Raji (cell line): ENCODE data around the gene RASGRF2.

Source experiments
- POLR2A ChIP-seq: IDR thresholded peaks from 2 replicates; pipeline ENCODE4 v1.6.1; 2011; ENCODE audit warnings: low read depth, low read length, control low read depth; ENCODE audit not compliant: insufficient read depth

RASGRF2 gene

DNA sequence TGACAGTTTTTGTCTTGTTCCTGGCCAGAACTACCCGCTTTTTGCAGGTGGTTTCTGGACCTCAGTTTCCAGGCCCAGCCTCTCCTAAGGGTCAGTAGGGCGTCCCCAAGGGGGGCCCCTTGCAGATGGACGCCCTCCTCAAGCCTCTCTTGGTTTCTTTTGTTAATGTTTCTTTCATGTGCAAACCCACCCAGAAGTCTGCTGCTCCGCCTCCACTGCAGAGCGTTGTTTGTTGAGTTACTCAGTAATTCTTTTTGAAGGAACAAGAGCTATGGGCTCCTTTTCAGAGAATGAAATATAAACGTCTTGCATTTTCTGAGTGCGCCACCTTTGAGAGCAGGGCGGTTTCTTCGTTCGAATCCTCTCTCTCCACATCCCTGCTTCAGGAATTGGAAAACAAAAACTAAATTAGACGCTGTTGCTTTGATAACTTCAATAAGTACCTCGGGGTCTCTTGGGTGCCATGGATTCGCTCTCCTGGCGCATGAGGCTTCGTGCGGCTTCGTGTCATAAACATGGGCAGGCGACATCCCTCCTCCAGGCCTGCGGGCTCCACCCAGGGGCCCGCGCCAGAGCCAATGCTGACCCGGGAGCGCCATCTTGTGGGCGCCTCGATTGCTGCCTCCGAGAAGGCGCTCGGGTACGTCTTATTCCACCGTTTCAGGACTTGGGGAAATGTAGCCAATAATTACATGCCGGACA is 234.6 kb downstream of the RASGRF2 start:
- no peak for TF ChIP-seq POLR2A

DNA sequence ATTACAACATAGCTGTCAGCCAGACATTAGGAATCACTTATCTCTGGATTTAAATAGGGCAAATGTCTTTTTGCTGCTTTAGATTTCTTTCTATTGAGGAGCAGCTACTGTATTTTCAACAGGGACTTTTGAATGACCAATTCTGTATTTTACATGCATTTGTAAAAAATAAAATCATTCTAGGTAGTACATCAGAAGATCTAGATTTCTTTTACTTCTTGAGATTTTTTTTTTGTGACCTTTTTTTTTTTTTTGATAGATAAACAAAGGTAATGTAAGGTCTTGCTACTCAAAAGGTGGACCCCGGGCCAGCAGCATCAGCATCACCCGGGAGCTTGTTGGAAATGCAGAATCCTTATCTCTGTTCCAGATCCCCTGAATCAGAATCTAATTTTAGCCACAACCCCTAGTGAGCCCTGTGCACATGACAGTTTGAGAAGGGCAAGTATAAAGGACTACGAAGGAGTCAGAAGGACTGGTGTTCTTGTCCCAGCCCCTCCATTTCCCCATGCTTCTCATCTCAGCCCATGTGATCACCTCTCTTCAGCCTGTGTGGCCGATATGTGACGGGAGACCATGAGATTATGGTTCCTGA is 235.3 kb downstream of the RASGRF2 start:
- TF ChIP-seq POLR2A: no peak

DNA sequence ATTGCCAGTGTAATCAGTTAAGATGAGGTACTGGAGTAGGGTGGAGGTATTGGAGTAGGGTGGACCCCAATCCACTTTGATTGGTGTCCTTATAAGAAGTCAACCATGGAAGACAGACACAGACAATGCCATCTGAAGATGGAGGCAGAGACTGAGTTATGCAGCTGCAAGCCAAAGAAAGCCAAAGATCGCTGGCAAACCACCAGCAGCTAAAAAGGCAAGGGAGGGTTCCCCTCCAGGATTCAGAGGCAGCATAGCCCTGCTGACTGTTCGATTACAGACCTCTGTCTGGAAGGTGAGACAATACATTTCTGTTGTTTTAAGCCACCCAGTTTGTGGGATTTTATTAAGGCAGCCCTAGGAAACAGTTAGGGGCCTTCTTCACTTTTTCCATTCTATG is 242.5 kb downstream of the RASGRF2 start:
- TF ChIP-seq POLR2A: no peak

DNA sequence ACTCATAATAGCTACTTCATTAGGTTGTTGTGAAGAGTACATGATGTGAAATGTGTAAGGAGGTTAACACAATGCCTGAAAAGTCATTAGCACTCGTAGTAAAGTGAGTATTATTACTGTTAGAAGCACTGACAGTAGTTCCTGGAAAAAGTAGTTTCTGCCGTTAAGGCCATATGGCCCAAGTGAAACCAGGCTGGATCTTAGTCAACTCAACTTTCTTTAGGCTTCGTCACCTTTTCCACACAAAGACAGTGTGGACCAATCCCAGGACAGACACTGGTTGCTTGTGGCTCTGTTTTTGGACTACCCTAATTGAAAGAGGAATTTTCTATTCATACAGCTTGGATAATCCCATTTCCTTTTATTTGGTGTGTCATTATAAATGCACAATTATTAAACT is 243.6 kb downstream of the RASGRF2 start:
- no peak for TF ChIP-seq POLR2A

DNA sequence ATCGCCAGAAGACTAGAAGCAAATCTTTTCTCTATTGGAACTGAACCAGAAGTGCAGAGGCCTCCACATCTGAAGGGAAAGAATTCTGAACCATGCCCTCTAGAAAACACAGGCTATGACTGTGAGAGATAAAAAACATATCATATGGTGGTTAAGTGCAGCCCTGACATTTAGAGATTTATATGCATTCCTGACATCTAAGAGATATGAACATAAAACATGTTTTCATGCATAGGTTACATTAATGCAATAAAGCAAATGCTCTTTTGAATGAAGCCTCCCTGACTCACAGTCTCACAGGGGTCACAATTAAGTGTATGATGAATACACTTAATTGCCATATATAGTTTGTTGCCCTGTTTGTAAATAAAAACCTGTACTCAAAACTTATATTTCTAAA is 244.0 kb downstream of the RASGRF2 start:
- TF ChIP-seq POLR2A: no peak

DNA sequence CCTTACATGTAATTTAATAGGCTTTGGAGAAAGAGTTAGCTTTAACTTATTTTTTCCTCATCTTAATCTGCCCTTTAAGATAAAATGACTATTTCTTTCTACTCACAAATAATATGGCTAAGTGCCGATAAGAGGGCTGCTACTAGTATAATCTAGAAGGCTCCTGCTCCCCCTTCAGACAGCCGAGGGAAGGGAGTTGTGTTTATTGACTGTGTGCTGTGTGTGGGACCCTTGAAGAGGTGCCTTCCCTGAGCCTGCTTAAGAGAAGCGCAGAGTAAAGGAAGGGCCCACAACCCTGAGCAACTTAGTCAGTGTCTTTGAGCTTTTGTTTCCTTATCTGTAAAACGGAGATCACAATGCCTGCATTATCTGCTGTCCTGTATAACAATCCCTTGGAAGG is 244.9 kb downstream of the RASGRF2 start:
- TF ChIP-seq POLR2A: no peak

DNA sequence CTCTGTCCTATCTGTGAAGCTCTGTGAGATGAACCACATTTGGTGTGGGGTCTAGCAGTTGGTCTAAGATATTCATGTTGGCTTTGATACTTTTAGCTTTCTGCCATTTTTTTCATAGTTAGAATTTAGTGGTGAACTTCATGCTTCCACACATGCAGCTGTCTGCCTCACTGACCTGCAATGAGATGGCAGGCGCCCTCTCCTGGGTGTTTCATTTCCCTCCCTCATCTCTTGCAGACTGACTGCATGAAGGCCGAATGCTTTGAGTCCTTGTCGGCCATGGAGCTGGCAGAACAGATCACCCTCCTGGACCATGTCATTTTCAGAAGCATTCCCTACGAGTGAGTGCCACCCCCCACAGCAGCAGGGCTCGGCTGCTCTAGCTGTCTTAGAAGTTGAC is 246.8 kb downstream of the RASGRF2 start:
- TF ChIP-seq POLR2A: no peak

DNA sequence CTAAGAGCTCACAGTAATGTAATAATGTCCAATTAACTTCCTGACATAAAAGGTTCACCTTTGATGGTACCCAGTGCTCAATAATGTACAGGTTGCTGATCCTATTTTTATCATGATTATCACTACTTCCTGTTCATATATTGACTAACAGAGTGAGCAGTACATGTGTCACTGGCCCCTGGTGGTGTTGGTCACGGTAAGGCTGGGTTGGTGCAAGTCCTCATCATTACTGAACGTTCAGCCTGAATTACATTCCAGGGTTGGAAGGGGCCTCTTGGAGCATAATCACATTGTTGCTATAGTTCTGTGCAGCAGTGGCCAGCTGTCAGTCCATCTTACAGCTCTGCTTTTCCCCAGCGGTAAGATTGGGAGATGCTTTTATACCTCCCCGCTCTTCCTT is 248.7 kb downstream of the RASGRF2 start:
- TF ChIP-seq POLR2A: no peak

DNA sequence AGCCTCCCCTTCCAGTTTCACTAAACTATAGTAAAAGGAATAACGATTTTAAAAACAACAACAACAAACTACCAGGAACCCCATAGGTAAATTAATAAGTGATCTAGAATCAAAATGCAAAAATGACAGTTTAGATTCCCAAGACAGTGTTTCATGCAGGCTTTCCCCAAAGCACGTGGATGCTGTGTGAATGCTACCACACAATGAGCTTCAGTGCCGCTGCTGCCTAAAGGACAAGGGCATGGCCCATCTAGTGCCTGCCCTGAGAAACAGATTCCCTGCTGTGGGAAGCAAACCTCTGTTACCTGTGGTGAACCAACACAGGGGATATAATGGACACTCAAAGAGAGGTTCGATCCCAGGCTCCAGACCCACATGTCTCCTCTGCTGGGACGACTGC is 249.2 kb downstream of the RASGRF2 start:
- TF ChIP-seq POLR2A: no peak

DNA sequence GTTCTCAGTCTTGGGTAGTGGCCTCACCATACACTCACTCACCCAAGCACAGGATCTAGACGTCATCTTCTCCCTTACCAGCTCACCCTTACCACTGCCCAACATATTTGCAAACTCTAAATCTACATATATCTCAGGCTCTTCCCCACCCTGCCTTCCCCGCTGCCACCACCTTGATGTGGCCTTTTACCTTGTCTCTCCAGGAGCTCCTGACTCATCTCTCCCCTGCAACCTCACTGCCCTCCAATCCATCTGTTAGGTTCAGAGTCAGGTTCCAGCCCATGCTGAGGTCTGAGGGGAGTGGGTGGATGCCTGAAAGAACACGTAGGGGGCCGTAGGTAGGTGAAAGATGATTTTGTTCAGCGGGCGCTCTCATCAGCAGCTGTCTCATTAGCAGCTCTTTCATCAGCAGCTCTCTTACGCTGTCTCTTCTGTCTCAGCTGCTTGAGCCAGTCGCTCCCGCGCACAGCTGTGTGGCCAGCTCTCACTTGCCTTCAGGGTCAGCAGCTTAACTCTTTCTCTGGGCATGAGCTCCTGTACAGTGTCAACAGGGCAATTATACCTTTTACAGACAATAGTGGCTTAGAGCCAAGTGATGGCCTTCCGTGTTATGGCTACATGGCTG is 249.8 kb downstream of the RASGRF2 start:
- no peak for TF ChIP-seq POLR2A

DNA sequence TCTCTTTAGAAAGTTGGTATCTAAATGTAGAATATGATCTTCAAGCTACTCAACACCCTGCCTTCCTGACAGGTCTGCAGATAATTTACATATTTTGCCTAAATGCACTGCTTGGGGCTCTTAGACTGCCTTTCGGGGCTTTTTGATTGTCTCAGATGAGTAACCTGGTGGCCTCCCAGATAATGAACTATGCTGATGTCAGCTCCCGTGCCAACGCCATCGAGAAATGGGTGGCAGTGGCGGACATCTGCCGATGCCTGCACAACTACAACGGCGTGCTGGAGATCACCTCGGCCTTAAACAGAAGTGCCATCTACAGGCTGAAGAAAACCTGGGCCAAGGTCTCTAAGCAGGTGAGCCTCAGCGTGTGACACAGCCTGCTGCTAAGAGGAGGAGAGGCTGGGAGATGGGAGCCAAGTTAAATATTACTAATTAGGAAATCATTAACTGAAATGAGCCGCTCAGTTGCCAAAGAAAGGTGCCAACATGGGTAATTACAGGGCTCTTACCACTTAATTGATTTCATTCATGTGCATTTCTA is 252.1 kb downstream of the RASGRF2 start:
- no peak for TF ChIP-seq POLR2A

DNA sequence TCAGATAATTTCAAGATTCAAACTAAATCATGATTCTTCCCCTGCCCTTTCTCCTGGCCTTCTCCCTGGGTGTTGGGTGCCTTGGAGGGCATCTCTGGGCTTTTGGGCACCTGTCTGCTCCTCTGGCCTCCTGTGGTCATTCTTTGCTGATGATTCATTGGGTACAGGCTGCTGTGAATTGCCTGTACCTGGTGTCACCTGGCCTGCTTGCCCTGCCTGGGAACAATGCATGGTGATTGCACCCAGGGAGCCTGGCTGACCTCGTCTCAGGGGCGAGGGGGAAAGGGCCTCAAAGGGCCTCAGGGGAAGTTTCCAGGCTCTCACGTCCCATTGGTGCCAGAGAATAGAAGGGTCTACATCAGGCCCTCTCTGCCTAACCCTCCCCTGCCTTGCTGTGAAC is 252.9 kb downstream of the RASGRF2 start:
- no peak for TF ChIP-seq POLR2A

DNA sequence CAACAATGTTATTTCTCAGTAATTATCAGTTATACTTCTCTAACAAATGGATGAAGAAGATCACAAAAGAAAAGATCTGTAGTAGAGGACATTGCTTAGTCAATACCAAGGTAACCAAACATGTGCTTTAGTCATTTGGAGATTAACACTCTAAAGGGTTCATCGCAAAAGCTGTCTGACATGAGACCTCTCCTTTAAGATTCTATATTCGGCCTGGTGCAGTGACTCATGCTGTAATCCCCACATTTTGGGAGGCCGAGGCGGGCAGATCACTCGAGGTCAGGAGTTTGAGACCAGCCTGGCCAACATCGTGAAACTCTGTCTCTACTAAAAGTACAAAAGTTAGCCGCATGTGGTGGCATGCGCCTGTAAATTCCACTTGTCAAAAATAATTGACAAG is 254.7 kb downstream of the RASGRF2 start:
- TF ChIP-seq POLR2A: no peak

DNA sequence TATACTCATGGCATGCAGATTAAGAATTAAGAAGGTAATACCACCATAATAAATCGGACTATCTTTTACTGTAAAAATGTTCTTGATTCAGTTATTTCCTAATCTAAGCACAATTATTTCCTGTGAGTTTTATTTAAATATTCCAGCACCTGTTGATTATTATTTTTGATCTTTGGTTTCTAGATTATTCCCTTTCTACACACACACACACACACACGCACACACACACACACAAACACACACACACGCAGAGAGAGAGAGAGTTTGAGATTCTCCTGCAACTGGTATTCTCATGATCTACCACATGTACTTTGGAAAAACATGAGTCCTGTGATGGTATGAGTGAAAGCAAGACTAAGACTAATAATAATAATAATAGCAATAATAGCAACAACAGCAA is 256.0 kb downstream of the RASGRF2 start:
- TF ChIP-seq POLR2A: no peak

DNA sequence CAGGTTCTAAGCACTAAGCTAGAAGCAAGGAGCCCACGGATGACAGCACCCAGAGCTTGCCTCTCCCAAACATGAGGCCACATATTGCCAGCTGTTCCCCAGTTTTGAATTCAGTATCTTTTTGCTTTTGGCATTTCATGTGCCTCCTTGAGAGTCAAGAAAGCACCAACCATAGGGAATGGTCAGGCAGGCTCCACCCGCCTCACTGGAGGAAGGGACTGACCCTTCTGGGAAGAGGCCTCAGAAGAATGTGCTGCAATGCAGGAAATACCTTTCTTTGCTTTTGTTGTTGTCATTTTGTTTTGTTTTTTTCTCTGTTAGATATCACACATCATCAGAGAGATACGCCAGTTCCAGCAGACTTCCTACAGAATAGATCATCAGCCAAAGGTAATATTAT is 259.2 kb downstream of the RASGRF2 start:
- no peak for TF ChIP-seq POLR2A

DNA sequence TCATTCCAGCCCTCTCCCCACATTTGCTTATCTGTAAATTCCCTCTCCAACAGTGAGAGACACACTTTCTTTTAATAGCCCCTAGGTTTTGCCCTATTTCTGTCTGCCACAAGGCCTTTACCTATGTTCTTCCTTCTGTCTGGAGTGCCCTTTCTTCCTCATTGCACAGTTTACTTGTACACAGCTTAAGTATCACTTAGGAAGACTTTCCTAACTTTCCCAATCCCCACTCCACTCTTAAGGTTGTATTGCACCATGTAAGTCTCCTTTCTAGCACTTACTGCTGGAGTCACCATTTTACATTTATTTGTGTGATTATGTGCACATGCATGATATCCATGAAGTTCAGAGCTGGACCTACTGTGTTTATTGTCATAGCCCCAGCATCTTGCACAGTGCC is 262.1 kb downstream of the RASGRF2 start:
- no peak for TF ChIP-seq POLR2A

DNA sequence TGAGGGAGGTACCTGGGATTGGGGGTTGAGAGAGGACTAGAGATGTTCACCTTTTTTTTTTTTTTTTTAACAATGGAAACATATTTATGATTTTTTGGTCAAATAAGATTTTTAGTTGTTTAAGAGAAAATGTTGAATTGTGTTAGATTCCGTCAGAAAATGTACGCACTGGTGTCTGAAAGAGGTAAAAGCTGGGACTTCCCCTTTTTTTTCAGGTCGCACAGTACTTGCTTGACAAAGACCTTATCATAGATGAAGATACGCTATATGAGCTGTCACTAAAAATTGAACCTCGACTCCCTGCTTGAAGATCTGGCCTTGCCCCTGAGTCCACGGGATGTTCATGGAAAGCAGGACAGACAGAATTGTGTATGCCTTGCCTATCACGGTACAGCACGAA is 265.3 kb downstream of the RASGRF2 start:
- TF ChIP-seq POLR2A: no peak

DNA sequence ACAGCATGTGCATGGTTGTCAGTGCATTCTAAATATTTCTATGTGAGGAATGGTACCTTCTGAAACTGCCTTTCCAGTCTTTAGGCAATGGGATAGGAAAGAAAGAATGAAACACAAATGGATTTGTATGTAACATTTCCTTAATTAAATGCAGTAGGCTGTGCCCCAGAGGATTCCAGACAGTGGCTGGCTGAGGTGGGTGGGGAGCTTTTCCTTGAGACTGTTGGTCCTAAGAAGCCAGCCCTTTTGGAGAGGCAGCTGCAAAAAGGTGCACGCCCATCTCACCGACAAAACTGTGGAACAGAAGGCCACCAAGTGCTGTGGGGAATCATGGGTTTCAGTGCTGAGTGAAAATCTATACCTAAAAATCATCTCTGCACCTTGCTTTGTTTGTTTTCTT is 266.1 kb downstream of the RASGRF2 start:
- no peak for TF ChIP-seq POLR2A
